ENCODE data around the gene MMP20. TPM values are rescaled to one million over a fixed set of nuclear protein-coding genes. Genes with fewer than 3 reads are reported as not detected.
A peak's percentile ranks its signal among the peaks of the same experiment; 100 is the strongest.

MMP20 gene
- total RNA-seq, 1 experiment from 2014 or later = not detected

- H3K9me3 ChIP-seq (ENCODE audit: control insufficient read depth, insufficient read depth, low read depth, low read length) = no peaks in the 10 kb centered on the region; the same call in 1 of the 2 replicates
- in situ Hi-C loops (cut with HindIII; ENCODE audit: low pct_unique_long_range_greater_than_20kb, low sequenced_read_pairs) (no loop called here), intact Hi-C loops (cut with micrococcal nuclease; ENCODE audit: unreplicated experiment) (no loop called here)
- no peak for TF ChIP-seq POLR2AphosphoS5 (IDR thresholded peaks at IDR 0.05; ENCODE audit: low read depth, low read length)
- TF ChIP-seq SIN3A (IDR thresholded peaks at IDR 0.05; ENCODE audit: borderline replicate concordance, insufficient read depth, low read depth, low read length) = no peak
- TF ChIP-seq, protein P1, sequence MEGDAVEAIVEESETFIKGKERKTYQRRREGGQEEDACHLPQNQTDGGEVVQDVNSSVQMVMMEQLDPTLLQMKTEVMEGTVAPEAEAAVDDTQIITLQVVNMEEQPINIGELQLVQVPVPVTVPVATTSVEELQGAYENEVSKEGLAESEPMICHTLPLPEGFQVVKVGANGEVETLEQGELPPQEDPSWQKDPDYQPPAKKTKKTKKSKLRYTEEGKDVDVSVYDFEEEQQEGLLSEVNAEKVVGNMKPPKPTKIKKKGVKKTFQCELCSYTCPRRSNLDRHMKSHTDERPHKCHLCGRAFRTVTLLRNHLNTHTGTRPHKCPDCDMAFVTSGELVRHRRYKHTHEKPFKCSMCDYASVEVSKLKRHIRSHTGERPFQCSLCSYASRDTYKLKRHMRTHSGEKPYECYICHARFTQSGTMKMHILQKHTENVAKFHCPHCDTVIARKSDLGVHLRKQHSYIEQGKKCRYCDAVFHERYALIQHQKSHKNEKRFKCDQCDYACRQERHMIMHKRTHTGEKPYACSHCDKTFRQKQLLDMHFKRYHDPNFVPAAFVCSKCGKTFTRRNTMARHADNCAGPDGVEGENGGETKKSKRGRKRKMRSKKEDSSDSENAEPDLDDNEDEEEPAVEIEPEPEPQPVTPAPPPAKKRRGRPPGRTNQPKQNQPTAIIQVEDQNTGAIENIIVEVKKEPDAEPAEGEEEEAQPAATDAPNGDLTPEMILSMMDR (IDR thresholded peaks at IDR 0.05) = no peak
- TF ChIP-seq TCF7L2 (IDR thresholded peaks at IDR 0.05; ENCODE audit: low read depth, low read length) = no peak
- TF ChIP-seq, protein P2, sequence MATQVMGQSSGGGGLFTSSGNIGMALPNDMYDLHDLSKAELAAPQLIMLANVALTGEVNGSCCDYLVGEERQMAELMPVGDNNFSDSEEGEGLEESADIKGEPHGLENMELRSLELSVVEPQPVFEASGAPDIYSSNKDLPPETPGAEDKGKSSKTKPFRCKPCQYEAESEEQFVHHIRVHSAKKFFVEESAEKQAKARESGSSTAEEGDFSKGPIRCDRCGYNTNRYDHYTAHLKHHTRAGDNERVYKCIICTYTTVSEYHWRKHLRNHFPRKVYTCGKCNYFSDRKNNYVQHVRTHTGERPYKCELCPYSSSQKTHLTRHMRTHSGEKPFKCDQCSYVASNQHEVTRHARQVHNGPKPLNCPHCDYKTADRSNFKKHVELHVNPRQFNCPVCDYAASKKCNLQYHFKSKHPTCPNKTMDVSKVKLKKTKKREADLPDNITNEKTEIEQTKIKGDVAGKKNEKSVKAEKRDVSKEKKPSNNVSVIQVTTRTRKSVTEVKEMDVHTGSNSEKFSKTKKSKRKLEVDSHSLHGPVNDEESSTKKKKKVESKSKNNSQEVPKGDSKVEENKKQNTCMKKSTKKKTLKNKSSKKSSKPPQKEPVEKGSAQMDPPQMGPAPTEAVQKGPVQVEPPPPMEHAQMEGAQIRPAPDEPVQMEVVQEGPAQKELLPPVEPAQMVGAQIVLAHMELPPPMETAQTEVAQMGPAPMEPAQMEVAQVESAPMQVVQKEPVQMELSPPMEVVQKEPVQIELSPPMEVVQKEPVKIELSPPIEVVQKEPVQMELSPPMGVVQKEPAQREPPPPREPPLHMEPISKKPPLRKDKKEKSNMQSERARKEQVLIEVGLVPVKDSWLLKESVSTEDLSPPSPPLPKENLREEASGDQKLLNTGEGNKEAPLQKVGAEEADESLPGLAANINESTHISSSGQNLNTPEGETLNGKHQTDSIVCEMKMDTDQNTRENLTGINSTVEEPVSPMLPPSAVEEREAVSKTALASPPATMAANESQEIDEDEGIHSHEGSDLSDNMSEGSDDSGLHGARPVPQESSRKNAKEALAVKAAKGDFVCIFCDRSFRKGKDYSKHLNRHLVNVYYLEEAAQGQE (IDR thresholded peaks at IDR 0.05; ENCODE audit: insufficient read depth in 1 of 2, low read depth in 2 of 2, low read length in 1 of 2) = no peak
- POLR2A ChIA-PET = no interaction called here
- ATAC-seq (no peak), DNase-seq (ENCODE audit: low read depth, low spot score) (no peak)
- no peaks in the 10 kb centered on the region for H3K27me3 ChIP-seq (ENCODE audit: control insufficient read depth, insufficient read depth, low read length)
- no peak overlapping the region for H3K4me3 ChIP-seq (ENCODE audit: low read depth in 2 of 2, low read length in 2 of 2)
- H3K4me1 ChIP-seq (ENCODE audit: control insufficient read depth, insufficient read depth, low read length) = 0 out of 2 replicates have a peak, but pooled peaks cover 5% of the 10 kb centered on the region
- BruUV-seq (replicated peaks) = no TSS peak
- no peaks in the 10 kb centered on the region for H3K36me3 ChIP-seq (ENCODE audit: control insufficient read depth, insufficient read depth, low read length)
- CTCF ChIA-PET = no interaction called here
- H3K27ac ChIP-seq (ENCODE audit: low read length) = no peak overlapping the region; the same call in 1 of the 2 replicates
These were observed 48.0 kb downstream of the MMP20 start for GRCh38 chr11:102577182-102577581.

GRCh38 chr11:102576350-102576749 is 48.8 kb downstream of the MMP20 start:
- 0 out of 2 replicates have a peak, but pooled peaks cover 5% of the 10 kb centered on the region for H3K4me1 ChIP-seq (ENCODE audit: control insufficient read depth, insufficient read depth, low read length)
- in situ Hi-C loops (cut with HindIII; ENCODE audit: low pct_unique_long_range_greater_than_20kb, low sequenced_read_pairs) (no loop called here), intact Hi-C loops (cut with micrococcal nuclease; ENCODE audit: unreplicated experiment) (no loop called here)
- H3K27me3 ChIP-seq (ENCODE audit: control insufficient read depth, insufficient read depth, low read length) = no peaks in the 10 kb centered on the region
- no peak for TF ChIP-seq TCF7L2 (IDR thresholded peaks at IDR 0.05; ENCODE audit: low read depth, low read length)
- TF ChIP-seq, protein P1 (IDR thresholded peaks at IDR 0.05) = no peak
- TF ChIP-seq, protein P2 (IDR thresholded peaks at IDR 0.05; ENCODE audit: insufficient read depth in 1 of 2, low read depth in 2 of 2, low read length in 1 of 2) = no peak
- TF ChIP-seq POLR2AphosphoS5 (IDR thresholded peaks at IDR 0.05; ENCODE audit: low read depth, low read length) = no peak
- no peak for TF ChIP-seq SIN3A (IDR thresholded peaks at IDR 0.05; ENCODE audit: borderline replicate concordance, insufficient read depth, low read depth, low read length)
- POLR2A ChIA-PET = no interaction called here
- H3K9me3 ChIP-seq (ENCODE audit: control insufficient read depth, insufficient read depth, low read depth, low read length) = no peaks in the 10 kb centered on the region; the same call in 1 of the 2 replicates
- peak overlapping the region; percentile 5; the same call in 1 of the 2 replicates for H3K27ac ChIP-seq (ENCODE audit: low read length)
- no peak overlapping the region for H3K4me3 ChIP-seq (ENCODE audit: low read depth in 2 of 2, low read length in 2 of 2)
- no peaks in the 10 kb centered on the region for H3K36me3 ChIP-seq (ENCODE audit: control insufficient read depth, insufficient read depth, low read length)
- CTCF ChIA-PET = no interaction called here
- ATAC-seq = no peak
- DNase-seq (ENCODE audit: low read depth, low spot score) = no peak
- BruUV-seq (replicated peaks) = no TSS peak
